Measurements from ENCODE around the gene DGLUCY. TPM values are rescaled to one million over a fixed set of nuclear protein-coding genes. Genes with fewer than 3 reads are reported as not detected.

DGLUCY gene
- polyA plus RNA-seq, 1 donor: 78.4 TPM

- H3K4me3 ChIP-seq (ENCODE audit: low read length): no peak overlapping the region
- WGBS (ENCODE audit: insufficient coverage, low lambda C conversion rate): no CpG with 5 or more reads among the region's 5 CpGs
- DNase-seq: no peak
Observed at GRCh38 chr14:91100102-91100501, 13.8 kb upstream of the DGLUCY start.

DNA sequence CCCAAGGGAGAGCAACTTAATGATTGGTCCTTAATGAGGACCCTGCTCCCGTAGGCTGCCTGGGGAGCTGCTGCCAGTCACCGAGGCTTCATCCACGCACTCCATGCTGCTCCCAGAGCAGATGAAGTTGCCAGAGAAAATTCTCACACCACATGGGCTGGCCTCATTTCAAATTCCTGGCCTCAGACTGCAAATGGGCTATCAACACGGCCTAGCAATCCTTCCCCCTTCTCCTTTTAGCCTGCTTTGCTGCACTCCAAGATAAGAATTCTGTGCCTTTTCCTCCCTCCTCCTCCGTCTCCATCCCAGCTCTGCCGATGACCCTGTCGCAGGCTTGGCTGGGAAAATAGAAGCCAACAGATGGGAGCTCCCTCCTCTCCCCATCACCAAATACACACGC lies 10.8 kb upstream of the DGLUCY start:
- 100% methylated on average over 1 of the region's 8 CpGs for WGBS (ENCODE audit: insufficient coverage, low lambda C conversion rate)
- Histone ChIP-seq H3K36me3 (ENCODE audit: control insufficient read depth, insufficient read depth, low read length) (no peaks in the 10 kb centered on the region), H3K27me3 (ENCODE audit: control insufficient read depth, insufficient read depth, low read length) (no peaks in the 10 kb centered on the region), H3K9me3 (ENCODE audit: control insufficient read depth, low read depth, low read length) (no peaks in the 10 kb centered on the region), H3K27ac (ENCODE audit: low read length) (no peak overlapping the region), H3K4me3 (ENCODE audit: low read length) (no peak overlapping the region), H3K4me1 (ENCODE audit: control insufficient read depth, insufficient read depth, low read length) (peaks cover 3% of the 10 kb centered on the region)
- DNase-seq: no peak

More at GRCh38 chr14:91100102-91100501, 13.8 kb upstream of the DGLUCY start:
- no peak overlapping the region for H3K27ac ChIP-seq (ENCODE audit: low read length)
- H3K27me3 ChIP-seq (ENCODE audit: control insufficient read depth, insufficient read depth, low read length): no peaks in the 10 kb centered on the region
- no peaks in the 10 kb centered on the region for H3K9me3 ChIP-seq (ENCODE audit: control insufficient read depth, low read depth, low read length)
- no peaks in the 10 kb centered on the region for H3K36me3 ChIP-seq (ENCODE audit: control insufficient read depth, insufficient read depth, low read length)
- no peaks in the 10 kb centered on the region for H3K4me1 ChIP-seq (ENCODE audit: control insufficient read depth, insufficient read depth, low read length)

- no CpG with 5 or more reads among the region's 7 CpGs for WGBS (ENCODE audit: insufficient coverage, low lambda C conversion rate)
- Histone ChIP-seq H3K9me3 (ENCODE audit: control insufficient read depth, low read depth, low read length) (peaks cover 3% of the 10 kb centered on the region), H3K4me3 (ENCODE audit: low read length) (no peak overlapping the region), H3K4me1 (ENCODE audit: control insufficient read depth, insufficient read depth, low read length) (peaks cover 13% of the 10 kb centered on the region), H3K36me3 (ENCODE audit: control insufficient read depth, insufficient read depth, low read length) (no peaks in the 10 kb centered on the region), H3K27ac (ENCODE audit: low read length) (no peak overlapping the region), H3K27me3 (ENCODE audit: control insufficient read depth, insufficient read depth, low read length) (no peaks in the 10 kb centered on the region)
- no peak for DNase-seq
Observed at GRCh38 chr14:91108941-91109611, 4.8 kb upstream of the DGLUCY start.

DNA sequence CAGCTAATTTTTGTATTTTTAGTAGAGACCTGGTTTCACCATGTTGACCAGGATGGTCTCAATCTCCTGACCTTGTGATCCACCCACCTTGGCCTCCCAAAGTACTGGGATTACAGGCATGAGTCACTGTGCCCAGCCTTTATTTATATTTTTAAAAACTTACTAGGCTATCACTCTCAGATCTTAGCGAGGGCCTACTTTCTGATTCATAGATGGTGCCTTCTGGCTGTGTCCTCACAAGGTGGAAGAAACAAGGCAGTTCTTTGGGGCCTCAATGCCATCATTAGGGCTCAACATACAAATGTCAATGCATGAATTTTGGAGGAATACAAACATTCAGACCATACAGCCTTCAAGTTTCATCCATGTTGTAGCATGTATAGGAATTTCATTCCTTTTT lies 2.4 kb upstream of the DGLUCY start:
- no peaks in the 10 kb centered on the region for H3K27me3 ChIP-seq (ENCODE audit: control insufficient read depth, insufficient read depth, low read length)
- H3K9me3 ChIP-seq (ENCODE audit: control insufficient read depth, low read depth, low read length): peaks cover 3% of the 10 kb centered on the region
- WGBS (ENCODE audit: insufficient coverage, low lambda C conversion rate): no CpG with 5 or more reads among the region's 1 CpG
- H3K27ac ChIP-seq (ENCODE audit: low read length): no peak overlapping the region
- H3K4me1 ChIP-seq (ENCODE audit: control insufficient read depth, insufficient read depth, low read length): peaks cover 23% of the 10 kb centered on the region
- no peaks in the 10 kb centered on the region for H3K36me3 ChIP-seq (ENCODE audit: control insufficient read depth, insufficient read depth, low read length)
- H3K4me3 ChIP-seq (ENCODE audit: low read length): no peak overlapping the region
- no peak for DNase-seq

- no CpG with 5 or more reads among the region's 4 CpGs for WGBS (ENCODE audit: insufficient coverage, low lambda C conversion rate)
- H3K4me1 ChIP-seq (ENCODE audit: control insufficient read depth, insufficient read depth, low read length): peaks cover 29% of the 10 kb centered on the region
- no peak for DNase-seq
- peaks cover 3% of the 10 kb centered on the region for H3K9me3 ChIP-seq (ENCODE audit: control insufficient read depth, low read depth, low read length)
- H3K27ac ChIP-seq (ENCODE audit: low read length): no peak overlapping the region
- no peaks in the 10 kb centered on the region for H3K36me3 ChIP-seq (ENCODE audit: control insufficient read depth, insufficient read depth, low read length)
- no peak overlapping the region for H3K4me3 ChIP-seq (ENCODE audit: low read length)
- H3K27me3 ChIP-seq (ENCODE audit: control insufficient read depth, insufficient read depth, low read length): no peaks in the 10 kb centered on the region
Observed at GRCh38 chr14:91112194-91112593, 1.7 kb upstream of the DGLUCY start.

- WGBS (ENCODE audit: insufficient coverage, low lambda C conversion rate): no CpG with 5 or more reads among the region's 18 CpGs
- no peaks in the 10 kb centered on the region for H3K27me3 ChIP-seq (ENCODE audit: control insufficient read depth, insufficient read depth, low read length)
- H3K4me1 ChIP-seq (ENCODE audit: control insufficient read depth, insufficient read depth, low read length): peaks cover 35% of the 10 kb centered on the region
- H3K27ac ChIP-seq (ENCODE audit: low read length): peak overlapping the region; percentile 99
- peak overlapping the region; percentile 69 for H3K4me3 ChIP-seq (ENCODE audit: low read length)
- DNase-seq: peak; percentile 82 to 94
- H3K9me3 ChIP-seq (ENCODE audit: control insufficient read depth, low read depth, low read length): peaks cover 3% of the 10 kb centered on the region
- peaks cover 6% of the 10 kb centered on the region for H3K36me3 ChIP-seq (ENCODE audit: control insufficient read depth, insufficient read depth, low read length)
Observed at GRCh38 chr14:91114079-91115065, 499 bp downstream of the DGLUCY start.

DNA sequence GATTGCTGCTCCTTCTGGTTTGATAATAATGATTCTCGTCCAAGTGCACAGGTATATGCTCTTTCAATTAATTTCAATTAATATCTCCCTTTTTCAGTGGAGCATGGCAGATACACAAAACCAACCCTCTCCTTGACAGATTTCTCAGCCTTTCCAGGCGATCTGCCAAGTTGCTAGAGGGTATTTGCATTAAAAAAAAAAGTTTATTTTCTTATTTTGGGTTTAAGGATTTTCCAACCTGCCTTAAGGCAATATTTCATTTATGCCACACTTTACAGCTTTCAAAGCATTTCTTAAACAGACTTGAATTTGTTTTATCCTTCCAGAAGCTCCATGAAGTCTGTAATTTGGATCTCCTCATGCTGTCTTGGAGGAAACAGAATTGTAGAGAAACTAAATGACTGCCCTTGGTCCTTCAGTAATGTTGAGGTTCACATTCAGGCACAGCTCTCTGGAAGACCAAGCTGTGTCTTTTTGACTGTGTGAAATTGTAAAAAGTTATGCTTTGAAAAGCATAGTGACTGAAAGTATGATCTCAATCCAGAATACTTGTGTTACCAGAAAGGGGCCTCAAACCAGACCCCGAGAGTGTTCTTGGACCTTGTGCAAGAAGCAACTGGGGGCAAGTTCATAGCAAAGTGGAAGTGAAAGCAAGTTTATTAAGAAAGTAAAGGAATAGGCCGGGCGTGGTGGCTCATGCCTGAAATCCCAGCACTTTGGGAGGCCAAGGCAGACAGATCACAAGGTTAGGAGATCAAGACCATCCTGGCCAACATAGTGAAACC lies 2.3 kb downstream of the DGLUCY start:
- peaks cover 14% of the 10 kb centered on the region for H3K36me3 ChIP-seq (ENCODE audit: control insufficient read depth, insufficient read depth, low read length)
- peaks cover 3% of the 10 kb centered on the region for H3K9me3 ChIP-seq (ENCODE audit: control insufficient read depth, low read depth, low read length)
- peak overlapping the region; percentile 99 for H3K27ac ChIP-seq (ENCODE audit: low read length)
- 80% methylated on average over 1 of the region's 5 CpGs for WGBS (ENCODE audit: insufficient coverage, low lambda C conversion rate)
- H3K27me3 ChIP-seq (ENCODE audit: control insufficient read depth, insufficient read depth, low read length): no peaks in the 10 kb centered on the region
- DNase-seq: peak; percentile 61 to 77
- peak overlapping the region; percentile 69 for H3K4me3 ChIP-seq (ENCODE audit: low read length)
- peaks cover 40% of the 10 kb centered on the region for H3K4me1 ChIP-seq (ENCODE audit: control insufficient read depth, insufficient read depth, low read length)

- H3K9me3 ChIP-seq (ENCODE audit: control insufficient read depth, low read depth, low read length): peaks cover 3% of the 10 kb centered on the region
- 100% methylated on average over 1 of the region's 7 CpGs for WGBS (ENCODE audit: insufficient coverage, low lambda C conversion rate)
Observed at GRCh38 chr14:91116913-91117588, 3.2 kb downstream of the DGLUCY start.

GRCh38 chr14:91117960-91118359 lies 4.1 kb downstream of the DGLUCY start:
- Histone ChIP-seq H3K4me1 (ENCODE audit: control insufficient read depth, insufficient read depth, low read length) (peaks cover 40% of the 10 kb centered on the region), H3K27ac (ENCODE audit: low read length) (no peak overlapping the region)
- WGBS (ENCODE audit: insufficient coverage, low lambda C conversion rate): no CpG with 5 or more reads among the region's 5 CpGs

More at GRCh38 chr14:91116913-91117588, 3.2 kb downstream of the DGLUCY start:
- peaks cover 15% of the 10 kb centered on the region for H3K36me3 ChIP-seq (ENCODE audit: control insufficient read depth, insufficient read depth, low read length)
- peaks cover 40% of the 10 kb centered on the region for H3K4me1 ChIP-seq (ENCODE audit: control insufficient read depth, insufficient read depth, low read length)
- no peak overlapping the region for H3K4me3 ChIP-seq (ENCODE audit: low read length)
- peak overlapping the region; percentile 99 for H3K27ac ChIP-seq (ENCODE audit: low read length)
- no peaks in the 10 kb centered on the region for H3K27me3 ChIP-seq (ENCODE audit: control insufficient read depth, insufficient read depth, low read length)
- DNase-seq: no peak

More at GRCh38 chr14:91117960-91118359, 4.1 kb downstream of the DGLUCY start:
- Histone ChIP-seq H3K27me3 (ENCODE audit: control insufficient read depth, insufficient read depth, low read length) (no peaks in the 10 kb centered on the region), H3K4me3 (ENCODE audit: low read length) (no peak overlapping the region), H3K36me3 (ENCODE audit: control insufficient read depth, insufficient read depth, low read length) (peaks cover 15% of the 10 kb centered on the region), H3K9me3 (ENCODE audit: control insufficient read depth, low read depth, low read length) (peaks cover under 1% of the 10 kb centered on the region)
- DNase-seq: no peak
